IMR-90 (cell line): ENCODE data around the gene ETV7. TPM values are rescaled to one million over a fixed set of nuclear protein-coding genes. Genes with fewer than 3 reads are reported as not detected.

ENCODE experiments used
- ATAC-seq: fragments of 200-7000 bp; cut with Tn5 transposase; 2 replicates; pipeline ENCODE4 v1.9.1; 2020; ENCODE audit warnings: low read depth, mild to moderate bottlenecking, moderate library complexity
- BruUV-seq: library from RNA; stranded (reverse); fragments of 400-500 nt; replicated peaks from 2 replicates; lab custom pipeline; 2021; lab: Mats Ljungman, UMichigan
- CTCF ChIA-PET: fragments of 300-600 bp; formaldehyde crosslinking; extraction: SDS; loops from one replicate; lab custom pipeline; 2021; ENCODE audit warnings: antibody characterized with exemption; lab: Yijun Ruan, JAX
- POLR2A ChIA-PET: fragments of 300-600 bp; sonication (Branson Sonifier 250); formaldehyde crosslinking; loops from one replicate; lab custom pipeline; 2022; ENCODE audit warnings: antibody characterized with exemption; ENCODE audit not compliant: unreplicated experiment; lab: Charles Lee
- DNase-seq: peaks from one replicate; pipeline ENCODE4 v3.0.0; 2013
- H2AFZ ChIP-seq: replicated peaks from 2 replicates; pipeline ENCODE3; 2013; ENCODE audit warnings: low read length, mild to moderate bottlenecking; ENCODE audit not compliant: poor library complexity
- H2AK5ac ChIP-seq: 2 replicates; pipeline ENCODE4 v1.6.1; 2013; ENCODE audit warnings: low read depth, low read length, inconsistent platforms
- H2AK9ac ChIP-seq: replicated peaks from 2 replicates; pipeline ENCODE3; 2013; ENCODE audit warnings: mild to moderate bottlenecking, low read depth, low read length, moderate library complexity; ENCODE audit not compliant: poor library complexity
- H2BK120ac ChIP-seq: 2 replicates; pipeline ENCODE4 v1.6.1; 2013; ENCODE audit warnings: low read depth, low read length, inconsistent platforms
- H2BK15ac ChIP-seq: 3 replicates; pipeline ENCODE4 v1.6.1; 2013; ENCODE audit warnings: low read depth, low read length, inconsistent platforms
- H2BK20ac ChIP-seq: 2 replicates; pipeline ENCODE4 v1.6.1; 2013; ENCODE audit warnings: low read depth, mild to moderate bottlenecking, inconsistent platforms, low read length, moderate library complexity
- H2BK5ac ChIP-seq: 2 replicates; pipeline ENCODE4 v1.6.1; 2013; ENCODE audit warnings: mild to moderate bottlenecking, low read depth, low read length, inconsistent platforms; ENCODE audit not compliant: poor library complexity, severe bottlenecking
- H3K14ac ChIP-seq: replicated peaks from 2 replicates; pipeline ENCODE4 v1.6.1; 2013; ENCODE audit warnings: low read depth, low read length, inconsistent platforms
- H3K18ac ChIP-seq: 2 replicates; pipeline ENCODE4 v1.6.1; 2013; ENCODE audit warnings: low read depth, low read length, control low read depth
- H3K23ac ChIP-seq: 2 replicates; pipeline ENCODE4 v1.6.1; 2013; ENCODE audit warnings: low read depth, low read length, inconsistent platforms
- H3K27ac ChIP-seq: 2 replicates; pipeline ENCODE4 v1.5.1; 2013; ENCODE audit warnings: mild to moderate bottlenecking, control low read depth, low read length; ENCODE audit not compliant: insufficient read depth
- H3K27me3 ChIP-seq: 2 replicates; pipeline ENCODE4 v1.6.1; 2013; ENCODE audit warnings: low read length; ENCODE audit not compliant: control insufficient read depth, insufficient read depth
- H3K36me3 ChIP-seq: 2 replicates; pipeline ENCODE4 v1.6.1; 2013; ENCODE audit warnings: low read length, mixed read lengths; ENCODE audit not compliant: control insufficient read depth, insufficient read depth
- H3K4ac ChIP-seq: 2 replicates; pipeline ENCODE4 v1.6.1; 2013; ENCODE audit warnings: low read depth, low read length, inconsistent platforms
- H3K4me1 ChIP-seq: 2 replicates; pipeline ENCODE4 v1.6.1; 2013; ENCODE audit warnings: low read length, mixed read lengths; ENCODE audit not compliant: control insufficient read depth, insufficient read depth
- H3K4me2 ChIP-seq: 2 replicates; pipeline ENCODE4 v1.6.1; 2013; ENCODE audit warnings: low read depth, mild to moderate bottlenecking, control low read depth, low read length, moderate library complexity
- H3K4me3 ChIP-seq: 2 replicates; pipeline ENCODE4 v1.5.1; 2013; ENCODE audit warnings: low read depth, mild to moderate bottlenecking, control low read depth, low read length, moderate library complexity; ENCODE audit not compliant: insufficient read depth
- H3K56ac ChIP-seq: 2 replicates; pipeline ENCODE4 v1.6.1; 2013; ENCODE audit warnings: low read length, inconsistent platforms; ENCODE audit not compliant: insufficient read depth; ENCODE audit errors: extremely low read depth
- H3K79me1 ChIP-seq, 2 experiments: 2 replicates each; pipeline ENCODE4 v1.6.1; 2013; ENCODE audit warnings: low read length in 2 of 2, inconsistent platforms in 1 of 2, low read depth in 1 of 2
- H3K9ac ChIP-seq: 2 replicates; pipeline ENCODE4 v1.6.1; 2013; ENCODE audit warnings: low read depth, low read length, control low read depth
- H3K9me1 ChIP-seq: 2 replicates; pipeline ENCODE4 v1.6.1; 2013; ENCODE audit warnings: low read length, inconsistent platforms; ENCODE audit not compliant: insufficient read depth
- H3K9me3 ChIP-seq: 2 replicates; pipeline ENCODE4 v1.6.1; 2013; ENCODE audit warnings: low read length; ENCODE audit not compliant: control insufficient read depth, insufficient read depth
- H4K20me1 ChIP-seq: 2 replicates; pipeline ENCODE4 v1.6.1; 2013; ENCODE audit warnings: low read length, inconsistent platforms; ENCODE audit not compliant: insufficient read depth
- H4K5ac ChIP-seq: 2 replicates; pipeline ENCODE4 v1.6.1; 2013; ENCODE audit warnings: mild to moderate bottlenecking, low read depth, low read length, control low read depth
- H4K8ac ChIP-seq, 2 experiments: 2 replicates each; pipeline ENCODE4 v1.6.1; 2013; ENCODE audit warnings: low read depth in 2 of 2, low read length in 2 of 2, control low read depth in 1 of 2, inconsistent platforms in 1 of 2
- H4K91ac ChIP-seq: 2 replicates; pipeline ENCODE4 v1.6.1; 2013; ENCODE audit warnings: low read depth, low read length, inconsistent platforms; ENCODE audit not compliant: insufficient read depth
- CHD1 ChIP-seq: IDR thresholded peaks from 2 replicates; pipeline ENCODE4 v1.6.1; 2012; ENCODE audit warnings: low read depth, low read length, improper control_type of control experiment
- MAFK ChIP-seq: IDR thresholded peaks from 2 replicates; pipeline ENCODE4 v1.6.1; 2012; ENCODE audit warnings: low read depth, low read length, improper control_type of control experiment
- MXI1 ChIP-seq: IDR thresholded peaks from 2 replicates; pipeline ENCODE4 v1.6.1; 2012; ENCODE audit warnings: low read depth, mild to moderate bottlenecking, low read length, moderate library complexity, borderline replicate concordance
- WGBS, 2 experiments: methylation state at CpG; one replicate each; pipeline versions ENCODE4 v1.1.5 to v1.1.7; 2013; ENCODE audit warnings: missing lambda C conversion rate in 2 of 2; ENCODE audit not compliant: insufficient read length in 1 of 2; ENCODE audit errors: extremely low coverage in 2 of 2; 5-methylcytosine and 5-hydroxymethylcytosine counted together
- dilution Hi-C: fragments of 300-500 bp; cut with HindIII; formaldehyde crosslinking; loops from one replicate; pipeline ENCODE4 v1.14.3; 2018; ENCODE audit warnings: low sequenced_read_pairs; ENCODE audit not compliant: unreplicated experiment
- in situ Hi-C: fragments of 300-500 bp; cut with MboI; formaldehyde crosslinking; loops from 3 replicates; pipeline ENCODE4 v1.14.3; 2019; ENCODE audit warnings: low sequenced_read_pairs, inconsistent platforms, mixed read lengths
- intact Hi-C: fragments of 100-400 bp; cut with micrococcal nuclease; formaldehyde crosslinking; loops from 2 replicates; pipeline ENCODE4 v1.10.0; 2022
- polyA plus RNA-seq, 3 experiments: library from polyadenylated mRNA; depleted of rRNA; stranded (reverse); fragments of >200 nt; gene quantifications; 2 replicates each; pipeline ENCODE4 v1.2.3, GENCODE V29; 2012; ENCODE audit warnings: low replicate concordance in 1 of 3
- total RNA-seq: library from RNA; depleted of rRNA; stranded (reverse); fragments of >200 nt; gene quantifications from 2 replicates; pipeline ENCODE4 v1.2.3, GENCODE V29; 2012
- TF ChIP-seq, protein P1 (sequence below): fragments of 150-350 bp; IDR thresholded peaks from 2 replicates; pipeline ENCODE4 v1.6.1; 2017; ENCODE audit warnings: mild to moderate bottlenecking, antibody characterized with exemption, low read length, low read depth

The ETV7 gene
- total and polyA plus RNA-seq, 2 of the 4 experiments (the other 2 are of a cell fraction) = 0.17 to 0.18 TPM

DNA sequence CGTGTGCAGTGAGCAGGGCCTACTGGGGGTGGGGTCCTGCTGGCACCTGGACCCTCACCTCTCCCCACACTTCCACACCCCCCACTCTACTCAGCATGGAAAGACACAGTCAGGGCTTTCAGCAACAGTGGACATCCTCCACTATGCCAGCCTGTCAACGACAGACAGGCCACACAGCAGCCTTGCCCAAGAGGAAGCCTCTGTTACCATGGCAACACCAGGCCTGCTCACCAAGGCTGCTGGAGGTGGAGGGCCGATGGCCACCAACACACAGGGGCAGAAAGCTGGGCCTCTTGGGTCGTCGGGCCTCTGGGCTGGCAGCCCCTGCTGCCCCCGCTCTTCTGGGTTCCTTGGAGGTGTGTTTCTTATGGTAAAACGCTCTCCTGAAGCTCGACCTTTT lies 64.4 kb downstream of the ETV7 start:
- no CpG with 5 or more reads among the region's 8 CpGs for WGBS, 2 experiments
- no peak overlapping the region for H2BK20ac ChIP-seq
- H4K91ac ChIP-seq = no peak overlapping the region
- no peaks in the 10 kb centered on the region for H3K36me3 ChIP-seq
- intact Hi-C loops = no loop called here
- H3K79me1 ChIP-seq = no peaks in the 10 kb centered on the region
- no peak overlapping the region for H2AK5ac ChIP-seq
- in situ Hi-C loops = no loop called here
- H3K9me1 ChIP-seq = no peaks in the 10 kb centered on the region
- dilution Hi-C loops = no loop called here
- no peak overlapping the region for H3K56ac ChIP-seq
- no peak; the same call in 1 of the 2 replicates for ATAC-seq
- ChIA-PET CTCF (no interaction called here), POLR2A (no interaction called here)
- BruUV-seq = no TSS peak
- H3K4me3 ChIP-seq = no peak overlapping the region
- H3K9me3 ChIP-seq = no peaks in the 10 kb centered on the region
- no peak overlapping the region for H3K4me2 ChIP-seq
- no peak overlapping the region for H3K4ac ChIP-seq
- H4K8ac ChIP-seq = no peak overlapping the region
- no peak overlapping the region for H3K18ac ChIP-seq
- H2BK120ac ChIP-seq = no peak overlapping the region
- H4K5ac ChIP-seq = no peak overlapping the region
- H3K9ac ChIP-seq = no peak overlapping the region
- H3K23ac ChIP-seq = no peak overlapping the region
- H2BK15ac ChIP-seq = no peak overlapping the region
- no peaks in the 10 kb centered on the region for H4K20me1 ChIP-seq
- TF ChIP-seq MAFK (no peak), CHD1 (no peak), MXI1 (no peak)
- TF ChIP-seq, protein P1, sequence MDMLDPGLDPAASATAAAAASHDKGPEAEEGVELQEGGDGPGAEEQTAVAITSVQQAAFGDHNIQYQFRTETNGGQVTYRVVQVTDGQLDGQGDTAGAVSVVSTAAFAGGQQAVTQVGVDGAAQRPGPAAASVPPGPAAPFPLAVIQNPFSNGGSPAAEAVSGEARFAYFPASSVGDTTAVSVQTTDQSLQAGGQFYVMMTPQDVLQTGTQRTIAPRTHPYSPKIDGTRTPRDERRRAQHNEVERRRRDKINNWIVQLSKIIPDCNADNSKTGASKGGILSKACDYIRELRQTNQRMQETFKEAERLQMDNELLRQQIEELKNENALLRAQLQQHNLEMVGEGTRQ = no peak
- H3K27ac ChIP-seq = no peak overlapping the region
- H2AFZ ChIP-seq = no peak overlapping the region
- DNase-seq = no peak
- no peak overlapping the region for H2BK5ac ChIP-seq
- H2AK9ac ChIP-seq = no peak overlapping the region
- H3K14ac ChIP-seq = no peak overlapping the region
- H3K27me3 ChIP-seq = peaks cover 72% of the 10 kb centered on the region
- H3K4me1 ChIP-seq = no peaks in the 10 kb centered on the region; the same call in 1 of the 2 replicates
